Mesenchymal stem cell (in vitro differentiated cells and primary cell): ENCODE results near the gene FIGLA.

ENCODE experiments used
- DNase-seq: peaks from one replicate; pipeline ENCODE4 v3.0.0-alpha.2; 2013
- H2AFZ ChIP-seq: one replicate; pipeline ENCODE4 v1.6.1; 2013; ENCODE audit warnings: low read depth, mild to moderate bottlenecking, control low read depth, inconsistent platforms, low read length, moderate library complexity
- H2AK5ac ChIP-seq: 2 replicates; pipeline ENCODE4 v1.6.1; 2013; ENCODE audit warnings: low read length, moderate library complexity, mild to moderate bottlenecking, inconsistent platforms; ENCODE audit not compliant: severe bottlenecking
- H2BK120ac ChIP-seq: one replicate; pipeline ENCODE4 v1.6.1; 2013; ENCODE audit warnings: low read depth, mild to moderate bottlenecking, inconsistent platforms, low read length, moderate library complexity
- H2BK12ac ChIP-seq, 2 experiments: one replicate each; pipeline ENCODE4 v1.6.1; 2013; ENCODE audit warnings: inconsistent platforms in 2 of 2, low read length in 2 of 2, mild to moderate bottlenecking in 2 of 2, moderate library complexity in 2 of 2, control low read depth in 1 of 2
- H2BK15ac ChIP-seq: one replicate; pipeline ENCODE4 v1.6.1; 2013; ENCODE audit warnings: mild to moderate bottlenecking, low read depth, inconsistent platforms; ENCODE audit not compliant: poor library complexity, severe bottlenecking
- H2BK5ac ChIP-seq: 2 replicates; pipeline ENCODE4 v1.6.1; 2013; ENCODE audit warnings: low read depth, mild to moderate bottlenecking, low read length, control low read depth, inconsistent platforms; ENCODE audit not compliant: poor library complexity, severe bottlenecking
- H3K14ac ChIP-seq, 2 experiments: one replicate each; pipeline ENCODE4 v1.6.1; 2013; ENCODE audit warnings: inconsistent platforms in 2 of 2, low read length in 2 of 2, control low read depth in 1 of 2, mild to moderate bottlenecking in 1 of 2, moderate library complexity in 1 of 2
- H3K18ac ChIP-seq, 2 experiments: one replicate each; pipeline ENCODE4 v1.6.1; 2013; ENCODE audit warnings: inconsistent platforms in 2 of 2, low read length in 2 of 2, control low read depth in 1 of 2, low read depth in 1 of 2, mild to moderate bottlenecking in 1 of 2
- H3K23ac ChIP-seq, 2 experiments: one replicate each; pipeline ENCODE4 v1.6.1; 2013; ENCODE audit warnings: inconsistent platforms in 2 of 2, low read length in 2 of 2, mild to moderate bottlenecking in 2 of 2, moderate library complexity in 2 of 2, control low read depth in 1 of 2
- H3K27ac ChIP-seq: 2 replicates; pipeline ENCODE4 v1.5.1; 2013; ENCODE audit warnings: mild to moderate bottlenecking, moderate library complexity, low read length, control low read depth, inconsistent platforms; ENCODE audit not compliant: poor library complexity, severe bottlenecking
- H3K27me3 ChIP-seq, 2 experiments: 2 replicates each; pipeline versions ENCODE4 v1.6.1 to v1.7.0; 2013; ENCODE audit warnings: low read length in 2 of 2, mild to moderate bottlenecking in 2 of 2, moderate library complexity in 2 of 2, control low read depth in 1 of 2, inconsistent platforms in 1 of 2; ENCODE audit not compliant: control insufficient read depth in 1 of 2, insufficient read depth in 1 of 2
- H3K36me3 ChIP-seq, 2 experiments: 2 replicates each; pipeline versions ENCODE4 v1.6.1 to v1.7.0; 2013; ENCODE audit warnings: low read length in 2 of 2, control low read depth in 1 of 2, inconsistent platforms in 1 of 2, low read depth in 1 of 2, mild to moderate bottlenecking in 1 of 2; ENCODE audit not compliant: insufficient read depth in 2 of 2, control insufficient read depth in 1 of 2
- H3K4ac ChIP-seq, 2 experiments: one replicate each; pipeline ENCODE4 v1.6.1; 2013; ENCODE audit warnings: inconsistent platforms in 2 of 2, low read length in 2 of 2, mild to moderate bottlenecking in 2 of 2, moderate library complexity in 2 of 2, control low read depth in 1 of 2, low read depth in 1 of 2
- H3K4me1 ChIP-seq: 2 replicates; pipeline ENCODE4 v1.6.1; 2013; ENCODE audit warnings: low read depth, low read length, control low read depth; ENCODE audit not compliant: control insufficient read depth, insufficient read depth
- H3K4me2 ChIP-seq: 2 replicates; pipeline ENCODE4 v1.6.1; 2013; ENCODE audit warnings: low read length, mild to moderate bottlenecking, inconsistent platforms; ENCODE audit not compliant: poor library complexity, severe bottlenecking
- H3K4me3 ChIP-seq, 2 experiments: 2 replicates each; pipeline versions ENCODE4 v1.5.1 to v1.7.0; 2013; ENCODE audit warnings: low read length in 2 of 2, mild to moderate bottlenecking in 2 of 2, control low read depth in 1 of 2, low read depth in 1 of 2; ENCODE audit not compliant: insufficient read depth in 1 of 2
- H3K79me1 ChIP-seq: replicated peaks from 2 replicates; pipeline ENCODE4 v1.6.1; 2013; ENCODE audit warnings: mild to moderate bottlenecking, control low read depth, low read length, inconsistent platforms; ENCODE audit not compliant: poor library complexity, severe bottlenecking
- H3K9ac ChIP-seq: 2 replicates; pipeline ENCODE4 v1.7.0; 2013; ENCODE audit warnings: mild to moderate bottlenecking, low read length, moderate library complexity
- H3K9me3 ChIP-seq: 2 replicates; pipeline ENCODE4 v1.7.0; 2013; ENCODE audit warnings: mild to moderate bottlenecking, low read length; ENCODE audit not compliant: control insufficient read depth
- H4K8ac ChIP-seq: one replicate; pipeline ENCODE4 v1.6.1; 2013; ENCODE audit warnings: inconsistent platforms, mild to moderate bottlenecking, low read length, moderate library complexity
- H4K91ac ChIP-seq: one replicate; pipeline ENCODE4 v1.6.1; 2013; ENCODE audit warnings: mild to moderate bottlenecking, low read length, inconsistent platforms
- WGBS: methylation state at CpG from one replicate; pipeline ENCODE4 v1.1.7; 2013; ENCODE audit warnings: mixed read lengths; 5-methylcytosine and 5-hydroxymethylcytosine counted together

FIGLA gene

GRCh38 chr2:70820499-70820898, 30.1 kb upstream of the FIGLA start, which contains the start of gene CLEC4F:
Gene CLEC4F, minus strand, starts transcription at chr2:70820599. Its CDS starts 76 bp downstream, at chr2:70820523.
- Histone ChIP-seq H4K8ac (no peak within 1 kb of the TSS), H2AK5ac (no peak within 1 kb of the TSS), H2BK12ac (no peak within 1 kb of the TSS), H3K27ac (no peak within 1 kb of the TSS), H3K36me3 (no peaks in the 10 kb centered on the region), H3K23ac (no peak within 1 kb of the TSS), H3K18ac (no peak within 1 kb of the TSS), H3K4me3 (no peak within 1 kb of the TSS), H2AFZ (no peak within 1 kb of the TSS), H3K4ac (no peak within 1 kb of the TSS), H3K79me1 (no peaks in the 10 kb centered on the region), H4K91ac (no peak within 1 kb of the TSS), H3K4me2 (no peak within 1 kb of the TSS), H3K14ac (no peak within 1 kb of the TSS), H2BK15ac (no peak within 1 kb of the TSS), H3K9me3 (no peaks in the 10 kb centered on the region), H3K4me1 (no peaks in the 10 kb centered on the region), H3K27me3 (peaks cover 32 to 62% of the 10 kb centered on the region in 2 experiments), H2BK5ac (no peak within 1 kb of the TSS), H2BK120ac (no peak within 1 kb of the TSS), H3K9ac (no peak within 1 kb of the TSS)
- WGBS = 55% methylated on average over 7 of the region's 7 CpGs
- no peak for DNase-seq

DNA sequence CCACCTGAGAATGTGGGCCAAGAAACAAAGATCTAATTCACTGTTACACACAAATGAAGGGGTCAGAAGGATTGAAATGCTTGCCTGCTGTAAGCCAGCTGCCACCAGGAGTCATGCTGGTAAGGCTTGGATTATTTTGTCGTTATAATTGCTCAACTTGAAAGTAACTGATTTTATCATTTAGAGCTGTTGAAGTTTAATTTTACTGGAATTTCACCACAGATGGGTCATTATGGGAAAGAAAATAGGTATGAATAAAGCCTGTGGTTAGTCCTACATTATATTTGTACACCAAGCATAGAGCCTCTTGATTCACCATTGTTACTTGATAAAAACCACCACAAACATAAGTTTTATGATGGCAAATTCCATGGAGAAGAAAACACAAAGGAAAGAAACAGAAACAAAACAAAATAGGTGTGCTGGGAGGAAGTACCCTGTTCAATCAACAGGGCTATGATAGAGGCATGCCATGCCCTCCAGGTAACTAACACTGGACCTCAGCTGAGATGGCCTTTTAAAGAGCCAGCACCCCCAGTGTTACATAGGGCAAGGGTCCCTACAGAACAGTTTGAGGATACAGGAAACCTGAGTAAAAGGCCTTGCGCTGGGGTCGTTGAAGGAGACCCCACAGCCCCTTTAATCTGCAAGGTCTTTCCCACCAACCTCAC, 27.0 kb upstream of the FIGLA start:
- no peak overlapping the region for H2AK5ac ChIP-seq
- no peak for DNase-seq
- H2BK12ac ChIP-seq = no peak overlapping the region
- no peak overlapping the region for H3K18ac ChIP-seq
- no peak overlapping the region for H3K4me3 ChIP-seq
- no peak overlapping the region for H4K91ac ChIP-seq
- no peaks in the 10 kb centered on the region for H3K79me1 ChIP-seq
- no peak overlapping the region for H3K4ac ChIP-seq
- no peak overlapping the region for H3K23ac ChIP-seq
- WGBS = 89% methylated on average over 3 of the region's 3 CpGs
- no peaks in the 10 kb centered on the region for H3K4me1 ChIP-seq
- no peak overlapping the region for H2BK120ac ChIP-seq
- H4K8ac ChIP-seq = no peak overlapping the region
- peaks cover 27 to 79% of the 10 kb centered on the region in 2 experiments for H3K27me3 ChIP-seq
- no peaks in the 10 kb centered on the region for H3K9me3 ChIP-seq
- H3K14ac ChIP-seq = no peak overlapping the region
- no peaks in the 10 kb centered on the region for H3K36me3 ChIP-seq
- H2BK15ac ChIP-seq = no peak overlapping the region
- H3K4me2 ChIP-seq = no peak overlapping the region
- H2BK5ac ChIP-seq = no peak overlapping the region
- no peak overlapping the region for H3K27ac ChIP-seq
- no peak overlapping the region for H3K9ac ChIP-seq
- H2AFZ ChIP-seq = no peak overlapping the region

GRCh38 chr2:70816726-70817125, 26.3 kb upstream of the FIGLA start:
- H2BK12ac ChIP-seq = no peak overlapping the region
- no peak overlapping the region for H4K8ac ChIP-seq
- H2BK5ac ChIP-seq = no peak overlapping the region
- H2AFZ ChIP-seq = no peak overlapping the region
- H3K9me3 ChIP-seq = no peaks in the 10 kb centered on the region
- no peak overlapping the region for H2BK120ac ChIP-seq
- no peak overlapping the region for H2AK5ac ChIP-seq
- H3K9ac ChIP-seq = no peak overlapping the region
- WGBS = 63% methylated on average over 4 of the region's 5 CpGs
- no peak overlapping the region for H3K14ac ChIP-seq
- H2BK15ac ChIP-seq = no peak overlapping the region
- no peak overlapping the region for H3K23ac ChIP-seq
- no peak overlapping the region for H3K4me3 ChIP-seq
- DNase-seq = no peak
- no peak overlapping the region for H3K18ac ChIP-seq
- no peak overlapping the region for H4K91ac ChIP-seq
- no peaks in the 10 kb centered on the region for H3K4me1 ChIP-seq
- no peaks in the 10 kb centered on the region for H3K79me1 ChIP-seq
- H3K4ac ChIP-seq = no peak overlapping the region
- H3K27ac ChIP-seq = no peak overlapping the region
- H3K36me3 ChIP-seq = no peaks in the 10 kb centered on the region
- peaks cover 32 to 79% of the 10 kb centered on the region in 2 experiments for H3K27me3 ChIP-seq
- H3K4me2 ChIP-seq = no peak overlapping the region

DNA sequence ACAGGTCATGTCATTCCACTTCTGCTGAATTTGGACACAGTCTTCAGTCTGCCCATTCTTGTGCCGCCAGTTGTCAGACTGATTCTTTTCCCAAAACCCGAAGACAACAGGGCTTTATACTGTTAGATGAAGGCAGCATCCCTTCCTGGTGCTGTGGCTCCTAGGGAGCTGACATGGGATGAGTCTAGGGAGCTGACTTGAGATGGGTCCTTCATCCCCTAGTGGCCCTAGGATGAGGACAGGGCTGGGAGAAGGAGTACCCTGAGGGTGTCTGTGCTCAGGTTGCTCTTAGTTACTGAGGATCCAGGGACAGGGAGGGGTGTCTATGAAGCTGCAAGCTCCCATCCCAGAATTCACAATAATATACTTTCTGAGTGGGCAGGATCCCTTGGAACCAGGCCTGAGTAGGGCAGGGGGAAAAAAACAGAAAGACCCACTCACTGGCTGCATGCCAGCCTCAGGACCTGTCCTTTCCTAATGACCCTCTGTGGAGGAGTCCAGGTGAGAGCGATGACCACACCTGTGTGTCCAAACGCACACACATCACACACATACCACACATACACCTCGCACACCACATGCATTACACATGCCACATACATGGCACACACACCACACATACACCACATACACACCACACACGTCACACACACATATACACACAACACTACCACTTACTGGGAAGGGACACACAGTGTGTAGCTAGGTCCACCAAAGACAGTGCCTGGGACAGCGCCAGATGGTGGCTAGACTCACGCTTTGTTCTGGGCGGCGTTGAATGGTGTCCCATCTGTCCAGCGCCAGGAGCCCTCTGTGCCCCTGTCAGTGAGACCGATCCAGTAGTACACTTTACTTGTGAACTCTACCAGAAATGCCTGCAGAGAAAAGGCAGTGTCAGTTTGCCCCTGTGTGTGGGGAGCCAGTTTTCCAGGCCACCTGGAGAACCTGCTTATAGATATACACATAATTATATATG, 18.8 kb upstream of the FIGLA start:
- Histone ChIP-seq H3K4me1 (no peaks in the 10 kb centered on the region), H3K9ac (no peak overlapping the region)

More for the DNA sequence above, 18.8 kb upstream of the FIGLA start:
- H2BK5ac ChIP-seq = no peak overlapping the region
- peaks cover 12 to 62% of the 10 kb centered on the region in 2 experiments for H3K27me3 ChIP-seq
- H3K79me1 ChIP-seq = no peaks in the 10 kb centered on the region
- no peak for DNase-seq
- no peak overlapping the region for H3K14ac ChIP-seq
- H3K18ac ChIP-seq = no peak overlapping the region
- H3K23ac ChIP-seq = no peak overlapping the region
- 85% methylated on average over 12 of the region's 12 CpGs for WGBS
- no peak overlapping the region for H4K8ac ChIP-seq
- H3K27ac ChIP-seq = no peak overlapping the region
- no peaks in the 10 kb centered on the region for H3K36me3 ChIP-seq
- no peak overlapping the region for H2BK12ac ChIP-seq
- no peak overlapping the region for H4K91ac ChIP-seq
- H2AFZ ChIP-seq = no peak overlapping the region
- no peak overlapping the region for H2BK15ac ChIP-seq
- H2BK120ac ChIP-seq = no peak overlapping the region
- H3K4me3 ChIP-seq = no peak overlapping the region
- H3K9me3 ChIP-seq = no peaks in the 10 kb centered on the region
- H2AK5ac ChIP-seq = no peak overlapping the region
- no peak overlapping the region for H3K4ac ChIP-seq
- H3K4me2 ChIP-seq = no peak overlapping the region
